Esophagus muscularis mucosa (tissue), 4 donors: ENCODE measurements around the gene CNTN5.

Experiments used
- CTCF ChIP-seq, 3 experiments: fragments of 200-600 bp in 2 of 3; fragments of 450-650 bp in 1 of 3; sonication (generic) in 2 of 3; IDR thresholded peaks; one replicate each; pipeline ENCODE4 v1.5.1; 2017 to 2019; ENCODE audit warnings: antibody characterized with exemption in 3 of 3, mild to moderate bottlenecking in 2 of 3, moderate library complexity in 1 of 3
- EP300 ChIP-seq: sonication (generic); formaldehyde crosslinking; IDR thresholded peaks from one replicate; pipeline ENCODE4 v1.6.1; 2017; ENCODE audit warnings: antibody characterized with exemption
- POLR2A ChIP-seq: fragments of 450-650 bp; IDR thresholded peaks from one replicate; pipeline ENCODE4 v1.6.1; 2017; ENCODE audit warnings: antibody characterized with exemption, moderate library complexity, mild to moderate bottlenecking, low read depth
- POLR2AphosphoS5 ChIP-seq, 2 donors: sonication (generic); formaldehyde crosslinking; IDR thresholded peaks; one replicate each; pipeline ENCODE4 v1.6.1; 2017; ENCODE audit warnings: antibody characterized with exemption in 2 of 2

GRCh38 chr11:99671808-99672409, 651.2 kb downstream of the CNTN5 start:
- TF ChIP-seq CTCF (IDR thresholded peaks at IDR 0.05) (no peak), POLR2A (no peak), POLR2AphosphoS5 (IDR thresholded peaks at IDR 0.05) (no peak), EP300 (no peak)
